ENCODE results near the gene WDR70.

- TF ChIP-seq, protein P1, sequence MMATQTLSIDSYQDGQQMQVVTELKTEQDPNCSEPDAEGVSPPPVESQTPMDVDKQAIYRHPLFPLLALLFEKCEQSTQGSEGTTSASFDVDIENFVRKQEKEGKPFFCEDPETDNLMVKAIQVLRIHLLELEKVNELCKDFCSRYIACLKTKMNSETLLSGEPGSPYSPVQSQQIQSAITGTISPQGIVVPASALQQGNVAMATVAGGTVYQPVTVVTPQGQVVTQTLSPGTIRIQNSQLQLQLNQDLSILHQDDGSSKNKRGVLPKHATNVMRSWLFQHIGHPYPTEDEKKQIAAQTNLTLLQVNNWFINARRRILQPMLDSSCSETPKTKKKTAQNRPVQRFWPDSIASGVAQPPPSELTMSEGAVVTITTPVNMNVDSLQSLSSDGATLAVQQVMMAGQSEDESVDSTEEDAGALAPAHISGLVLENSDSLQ (IDR thresholded peaks at IDR 0.05) = no peak
- TF ChIP-seq FOXA1 (IDR thresholded peaks at IDR 0.05) = no peak
- no peak for TF ChIP-seq FOXK2 (IDR thresholded peaks at IDR 0.05)
- no peak for TF ChIP-seq FOXM1 (IDR thresholded peaks at IDR 0.05; ENCODE audit: borderline replicate concordance)
- TF ChIP-seq BHLHE40 (IDR thresholded peaks at IDR 0.05; ENCODE audit: borderline replicate concordance) = no peak
- no peak for TF ChIP-seq LEF1 (IDR thresholded peaks at IDR 0.05; ENCODE audit: borderline replicate concordance)
- no peak for TF ChIP-seq ARNT (IDR thresholded peaks at IDR 0.05)
Measured at GRCh38 chr5:37738057-37738691, 359.1 kb downstream of the WDR70 start.

Measured in HEK293T (cell line).